Transverse colon (tissue), 3 donors: ENCODE measurements around the gene EIF4ENIF1.

Source experiments
- CTCF ChIP-seq, 5 experiments: fragments of 200-600 bp in 3 of 5; fragments of 450-650 bp in 2 of 5; sonication (generic) in 3 of 5; IDR thresholded peaks; 1 replicate in 2 of 5; 2 replicates in 3 of 5; pipeline ENCODE4 v1.5.1; 2016 to 2017; ENCODE audit warnings: antibody characterized with exemption in 5 of 5, inconsistent platforms in 3 of 5, mild to moderate bottlenecking in 2 of 5, moderate library complexity in 1 of 5
- EP300 ChIP-seq: sonication (generic); formaldehyde crosslinking; IDR thresholded peaks from one replicate; pipeline ENCODE4 v1.6.1; 2017; ENCODE audit warnings: antibody characterized with exemption, low read depth

- TF ChIP-seq CTCF (IDR thresholded peaks at IDR 0.05) (no peak), EP300 (no peak)
These were observed 14.6 kb upstream of the EIF4ENIF1 start for GRCh38 chr22:31504282-31504681.
